Measurements from ENCODE around the gene TMEM116. TPM values are rescaled to one million over a fixed set of nuclear protein-coding genes. Genes with fewer than 3 reads are reported as not detected.

The TMEM116 gene
- total and polyA plus RNA-seq, 2 donors (not counting 3 experiments of a cell fraction or from before 2014, with no cell fraction given) = 1.6 to 3.9 TPM

- H3K9me1 ChIP-seq (replicated peaks; ENCODE audit: control insufficient read depth, extremely low read depth, insufficient read depth, low read length) = no peaks in the 10 kb centered on the region
- H3K4me3 ChIP-seq (replicated peaks in 1 of 3; ENCODE audit: insufficient read depth in 1 of 3, low read depth in 1 of 3, low read length in 3 of 3) = no peak overlapping the region
- no peak overlapping the region for H2AFZ ChIP-seq (ENCODE audit: low read depth, low read length)
- TF ChIP-seq FOS (IDR thresholded peaks at IDR 0.05; ENCODE audit: borderline replicate concordance, insufficient read depth, low read length) = no peak
- TF ChIP-seq CTCF (IDR thresholded peaks at IDR 0.05; ENCODE audit: extremely low read depth in 1 of 2, insufficient read depth in 1 of 2, low read depth in 1 of 2, low read length in 2 of 2) = no peak
- TF ChIP-seq POLR2A (IDR thresholded peaks at IDR 0.05; ENCODE audit: low read depth, low read length) = no peak
- TF ChIP-seq GATA2 (IDR thresholded peaks at IDR 0.05; ENCODE audit: insufficient read depth, insufficient read length, low read depth, low read length) = no peak
- TF ChIP-seq JUN (IDR thresholded peaks at IDR 0.05; ENCODE audit: borderline replicate concordance, insufficient read depth, insufficient read length, low read depth) = no peak
- TF ChIP-seq MAX (IDR thresholded peaks at IDR 0.05; ENCODE audit: insufficient read depth, insufficient read length) = no peak
- no peak for TF ChIP-seq EZH2 (IDR thresholded peaks at IDR 0.05; ENCODE audit: borderline replicate concordance, low read depth, low read length, severe bottlenecking)
- no peak for TF ChIP-seq MYC (IDR thresholded peaks at IDR 0.05; ENCODE audit: low read depth, low read length)
- TF ChIP-seq POLR2AphosphoS5 (IDR thresholded peaks at IDR 0.05; ENCODE audit: insufficient read depth, low read depth, low read length) = no peak
- intact Hi-C loops (cut with micrococcal nuclease) = no loop called here
- H3K27me3 ChIP-seq (ENCODE audit: control insufficient read depth in 2 of 2, insufficient read depth in 2 of 2, low read length in 2 of 2) = no peaks in the 10 kb centered on the region
- H4K20me1 ChIP-seq (replicated peaks; ENCODE audit: control insufficient read depth, extremely low read depth, insufficient read depth, low read length) = no peaks in the 10 kb centered on the region
- dilution Hi-C loops (cut with MboI; ENCODE audit: extremely low pct_ligation_motif_present, low sequenced_read_pairs) = no loop called here
- no peak for DNase-seq (ENCODE audit: low read depth, low spot score)
- H3K9ac ChIP-seq (replicated peaks; ENCODE audit: extremely low read depth, insufficient read depth, low read length) = no peak overlapping the region
- no peak for FAIRE-seq
- H3K9me3 ChIP-seq (replicated peaks; ENCODE audit: control insufficient read depth, insufficient read depth, low read length) = no peaks in the 10 kb centered on the region
- no peak overlapping the region for H3K4me2 ChIP-seq (ENCODE audit: insufficient read depth, low read length)
- H3K4me1 ChIP-seq (ENCODE audit: control insufficient read depth, extremely low read depth, insufficient read depth, low read length) = peaks cover 17% of the 10 kb centered on the region
- H3K36me3 ChIP-seq (ENCODE audit: control insufficient read depth in 2 of 2, extremely low read depth in 1 of 2, insufficient read depth in 2 of 2, low read length in 2 of 2) = no peaks in the 10 kb centered on the region
- H3K79me2 ChIP-seq (ENCODE audit: control insufficient read depth, insufficient read depth, low read length) = no peaks in the 10 kb centered on the region
- CTCF ChIA-PET = interaction anchor here (1.0 to 1.5 kb wide), 2 partner anchors 13 to 23 kb away, joined by 3 read pairs; no protein-coding TSS in a partner anchor
- H3K27ac ChIP-seq (ENCODE audit: insufficient read depth, low read depth, low read length) = no peak overlapping the region
- BruUV-seq (replicated peaks) = no TSS peak
- POLR2A ChIA-PET = no interaction called here
These were observed 86.3 kb downstream of the TMEM116 start for GRCh38 chr12:111926631-111927030.

All from endothelial cell of umbilical vein (primary cell).